Mesothelial cell of epicardium (in vitro differentiated cells): ENCODE results near the gene ASCC1. TPM values are rescaled to one million over a fixed set of nuclear protein-coding genes. Genes with fewer than 3 reads are reported as not detected.
A peak's percentile ranks its signal among the peaks of the same experiment; 100 is the strongest.

ENCODE experiments used
- DNase-seq, 2 experiments: peaks; one replicate each; pipeline ENCODE4 v3.0.0; 2021; ENCODE audit warnings: low spot score in 2 of 2; ENCODE audit not compliant: unreplicated experiment in 2 of 2
- H3K27ac Mint-ChIP-seq: 2 replicates; pipeline ENCODE4 v1.8.0; 2021; ENCODE audit warnings: mixed read lengths
- H3K27me3 Mint-ChIP-seq: 2 replicates; pipeline ENCODE4 v1.8.0; 2021; ENCODE audit warnings: low read depth, mixed read lengths
- H3K36me3 Mint-ChIP-seq: 2 replicates; pipeline ENCODE4 v1.8.0; 2021; ENCODE audit warnings: mixed read lengths
- H3K4me1 Mint-ChIP-seq: 2 replicates; pipeline ENCODE4 v1.8.0; 2021; ENCODE audit warnings: mixed read lengths
- H3K4me3 Mint-ChIP-seq: 2 replicates; pipeline ENCODE4 v1.8.0; 2021; ENCODE audit warnings: mild to moderate bottlenecking, moderate library complexity, mixed read lengths
- H3K9me3 Mint-ChIP-seq: 2 replicates; pipeline ENCODE4 v1.8.0; 2021; ENCODE audit warnings: mixed read lengths
- total RNA-seq: library from RNA; stranded (reverse); gene quantifications from 3 replicates; pipeline ENCODE4 v1.2.1, GENCODE V29; 2021
- TF ChIP-seq, protein P1 (sequence below): fragments of 200-600 bp; sonication (generic); IDR thresholded peaks from one replicate; pipeline ENCODE4 v1.5.0; 2021; ENCODE audit warnings: antibody characterized with exemption; ENCODE audit not compliant: unreplicated experiment

ASCC1 gene
- total RNA-seq, 1 donor from 2014 or later: 36.6 TPM

DNA sequence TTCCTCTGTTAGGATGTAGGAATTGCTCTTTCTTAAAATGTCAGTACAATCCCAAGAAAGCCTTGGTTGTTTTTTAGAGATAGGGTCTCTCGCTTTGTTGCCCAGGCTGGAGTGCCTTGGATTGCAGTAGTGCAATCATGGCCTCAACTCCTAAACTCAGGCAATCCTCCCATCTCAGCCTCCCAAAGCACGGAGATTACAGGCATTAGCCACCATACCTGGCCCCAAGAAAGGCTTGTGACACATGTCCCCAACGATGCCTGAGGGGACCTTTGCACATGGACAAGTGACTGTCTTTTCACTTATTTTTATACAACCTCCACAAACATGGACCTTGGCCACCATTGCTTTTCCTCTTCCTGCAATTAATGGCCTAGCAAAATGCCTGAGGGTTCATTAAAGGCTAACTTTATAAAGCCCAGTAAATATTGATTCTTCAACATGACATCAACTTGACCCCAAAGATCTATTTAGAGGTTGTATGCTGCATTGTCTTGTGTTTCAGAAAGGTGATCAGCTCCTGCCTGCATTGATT is 117.7 kb downstream of the ASCC1 start:
- DNase-seq: no peak
- Mint-ChIP-seq H3K4me1 (peaks cover 16% of the 10 kb centered on the region), H3K27me3 (no peaks in the 10 kb centered on the region), H3K4me3 (no peak overlapping the region), H3K9me3 (no peaks in the 10 kb centered on the region), H3K27ac (no peak overlapping the region), H3K36me3 (peaks cover 32% of the 10 kb centered on the region)
- TF ChIP-seq, protein P1, sequence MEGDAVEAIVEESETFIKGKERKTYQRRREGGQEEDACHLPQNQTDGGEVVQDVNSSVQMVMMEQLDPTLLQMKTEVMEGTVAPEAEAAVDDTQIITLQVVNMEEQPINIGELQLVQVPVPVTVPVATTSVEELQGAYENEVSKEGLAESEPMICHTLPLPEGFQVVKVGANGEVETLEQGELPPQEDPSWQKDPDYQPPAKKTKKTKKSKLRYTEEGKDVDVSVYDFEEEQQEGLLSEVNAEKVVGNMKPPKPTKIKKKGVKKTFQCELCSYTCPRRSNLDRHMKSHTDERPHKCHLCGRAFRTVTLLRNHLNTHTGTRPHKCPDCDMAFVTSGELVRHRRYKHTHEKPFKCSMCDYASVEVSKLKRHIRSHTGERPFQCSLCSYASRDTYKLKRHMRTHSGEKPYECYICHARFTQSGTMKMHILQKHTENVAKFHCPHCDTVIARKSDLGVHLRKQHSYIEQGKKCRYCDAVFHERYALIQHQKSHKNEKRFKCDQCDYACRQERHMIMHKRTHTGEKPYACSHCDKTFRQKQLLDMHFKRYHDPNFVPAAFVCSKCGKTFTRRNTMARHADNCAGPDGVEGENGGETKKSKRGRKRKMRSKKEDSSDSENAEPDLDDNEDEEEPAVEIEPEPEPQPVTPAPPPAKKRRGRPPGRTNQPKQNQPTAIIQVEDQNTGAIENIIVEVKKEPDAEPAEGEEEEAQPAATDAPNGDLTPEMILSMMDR: no peak

DNA sequence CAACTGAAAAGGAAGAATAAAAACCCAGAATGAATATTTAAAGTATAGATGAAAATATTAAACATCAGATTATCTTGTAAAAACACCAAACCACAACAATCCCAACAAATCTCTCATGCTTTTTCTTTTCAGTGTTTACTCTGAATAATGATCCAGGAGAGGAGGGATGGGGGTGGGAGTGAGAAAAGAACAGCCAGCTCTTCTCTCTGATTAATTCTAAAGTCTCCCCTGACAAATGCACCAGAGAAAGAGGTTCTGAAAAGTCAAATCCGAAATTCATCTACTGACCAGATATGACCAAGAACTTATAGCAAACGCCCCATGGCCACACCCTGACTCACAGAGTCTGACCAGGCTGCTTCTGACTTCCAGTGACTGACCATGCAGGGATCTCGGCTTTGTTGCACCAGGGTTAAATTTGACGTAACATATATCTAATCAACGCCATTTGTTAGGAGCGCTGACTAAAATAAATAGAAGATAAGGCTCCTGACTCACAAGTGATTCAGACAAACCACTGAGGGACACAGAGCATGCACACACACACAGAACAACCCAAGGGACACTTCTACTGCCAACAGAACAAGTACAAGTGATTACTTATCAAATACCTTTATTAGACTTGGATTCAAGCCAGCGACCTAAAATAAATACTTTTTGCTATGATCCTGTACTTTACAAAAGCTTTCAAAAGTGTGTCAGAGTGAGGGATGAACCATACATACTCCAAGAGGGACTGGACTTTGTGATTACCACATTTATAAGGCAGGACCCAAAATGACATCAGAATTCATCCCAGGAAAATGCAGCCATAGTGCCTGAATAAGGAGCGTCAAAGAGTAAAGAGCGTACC is 118.4 kb downstream of the ASCC1 start:
- peaks cover 16% of the 10 kb centered on the region for H3K4me1 Mint-ChIP-seq
- H3K4me3 Mint-ChIP-seq: no peak overlapping the region
- H3K27me3 Mint-ChIP-seq: no peaks in the 10 kb centered on the region
- H3K27ac Mint-ChIP-seq: peak overlapping the region; percentile 24
- DNase-seq: no peak
- no peaks in the 10 kb centered on the region for H3K9me3 Mint-ChIP-seq
- TF ChIP-seq, protein P1: no peak
- peaks cover 31% of the 10 kb centered on the region for H3K36me3 Mint-ChIP-seq

- Mint-ChIP-seq H3K4me1 (peaks cover 16% of the 10 kb centered on the region), H3K9me3 (no peaks in the 10 kb centered on the region), H3K27ac (peak overlapping the region; percentile 88), H3K4me3 (no peak overlapping the region), H3K36me3 (peaks cover 21% of the 10 kb centered on the region), H3K27me3 (no peaks in the 10 kb centered on the region)
- TF ChIP-seq, protein P1: no peak
- no peak for DNase-seq
These were observed 119.7 kb downstream of the ASCC1 start for GRCh38 chr10:72096115-72097000.

DNA sequence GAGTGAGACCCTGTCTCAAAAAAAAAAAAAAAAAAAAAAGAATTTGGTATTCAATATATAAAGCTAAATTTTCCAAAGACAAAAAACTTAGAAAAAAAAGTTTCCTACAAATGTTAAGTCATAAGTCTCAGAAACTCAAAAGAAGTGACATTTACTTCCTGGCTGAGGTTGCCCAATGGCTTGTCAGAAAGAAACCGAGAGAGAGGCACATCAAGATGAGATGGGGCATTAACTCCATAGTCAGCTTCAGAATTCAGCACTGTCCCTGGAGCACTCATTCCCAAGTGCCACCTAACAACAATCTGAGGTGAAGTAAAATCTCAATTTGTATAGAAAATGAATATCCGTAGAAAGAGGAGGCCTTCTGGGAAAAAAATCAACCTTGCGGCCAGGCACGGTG is 120.9 kb downstream of the ASCC1 start:
- Mint-ChIP-seq H3K27me3 (peaks cover 5% of the 10 kb centered on the region), H3K36me3 (peaks cover 16% of the 10 kb centered on the region), H3K4me3 (no peak overlapping the region), H3K9me3 (no peaks in the 10 kb centered on the region), H3K4me1 (peaks cover 16% of the 10 kb centered on the region), H3K27ac (no peak overlapping the region)
- DNase-seq: no peak
- TF ChIP-seq, protein P1: no peak

GRCh38 chr10:72094574-72094973 is 121.5 kb downstream of the ASCC1 start:
- peaks cover 15% of the 10 kb centered on the region for H3K36me3 Mint-ChIP-seq
- no peak for DNase-seq
- H3K27ac Mint-ChIP-seq: no peak overlapping the region
- peaks cover 18% of the 10 kb centered on the region for H3K4me1 Mint-ChIP-seq
- peaks cover 11% of the 10 kb centered on the region for H3K27me3 Mint-ChIP-seq
- H3K9me3 Mint-ChIP-seq: no peaks in the 10 kb centered on the region
- H3K4me3 Mint-ChIP-seq: no peak overlapping the region
- TF ChIP-seq, protein P1: no peak
